ENCODE data around the gene ACP4.
"Not testable (repeated sequence)": the region's sequence is repeated elsewhere in the genome, so short reads cannot be mapped to it uniquely, and the experiment has no call there.

Gene ACP4

DNA sequence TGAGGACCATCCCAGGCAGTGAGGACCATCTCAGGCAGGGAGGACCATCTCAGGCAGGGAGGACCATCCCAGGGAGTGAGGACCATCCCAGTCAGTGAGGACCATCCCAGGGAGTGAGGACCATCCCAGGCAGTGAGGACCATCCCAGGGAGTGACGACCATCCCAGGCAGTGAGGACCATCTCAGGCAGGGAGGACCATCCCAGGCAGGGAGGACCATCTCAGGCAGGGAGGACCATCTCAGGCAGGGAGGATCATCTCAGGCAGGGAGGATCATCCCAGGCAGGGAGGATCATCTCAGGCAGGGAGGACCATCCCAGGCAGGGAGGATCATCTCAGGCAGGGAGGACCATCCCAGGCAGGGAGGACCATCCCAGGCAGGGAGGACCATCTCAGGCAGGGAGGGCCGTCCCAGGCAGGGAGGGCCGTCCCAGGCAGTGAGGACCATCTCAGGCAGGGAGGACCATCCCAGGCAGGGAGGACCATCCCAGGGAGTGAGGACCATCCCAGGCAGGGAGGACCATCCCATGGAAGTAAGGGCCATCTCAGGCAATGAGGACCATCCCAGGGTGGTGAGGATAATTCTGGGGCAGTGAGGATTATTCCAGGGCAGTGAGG is 21.5 kb downstream of the ACP4 start:
- CTCF ChIA-PET, result interaction anchor here (0.6 kb wide), 1 partner anchor 408 kb away, joined by 3 read pairs; no protein-coding TSS in a partner anchor
- peaks cover 8 to 33% (median 13%) of the 10 kb centered on the region in 5 experiments for H3K27me3 ChIP-seq (replicated peaks in 2 of 5; ENCODE audit: control insufficient read depth in 4 of 5, insufficient read depth in 5 of 5, low read length in 4 of 5)
- H3K9me3 ChIP-seq (ENCODE audit: control extremely low read depth in 1 of 5, control insufficient read depth in 4 of 5, insufficient read depth in 2 of 5, low read depth in 1 of 5, low read length in 4 of 5); H3K36me3 ChIP-seq (ENCODE audit: control insufficient read depth in 4 of 4, insufficient read depth in 4 of 4, low read length in 3 of 4); H3K27ac ChIP-seq (ENCODE audit: insufficient read depth in 1 of 2, low read depth in 1 of 2, low read length in 2 of 2, poor library complexity in 1 of 2, severe bottlenecking in 2 of 2); DNase-seq; POLR2A ChIA-PET; H3K4me3 ChIP-seq (ENCODE audit: control insufficient read depth in 1 of 7, extremely low read depth in 1 of 7, insufficient read depth in 4 of 7, low read depth in 2 of 7, low read length in 6 of 7); H3K4me1 ChIP-seq (ENCODE audit: control extremely low read depth in 1 of 4, control insufficient read depth in 4 of 4, insufficient read depth in 4 of 4, low read length in 3 of 4): not testable (repeated sequence)
- WGBS (ENCODE audit: insufficient coverage), result 83% methylated on average over 3 of the region's 3 CpGs

DNA sequence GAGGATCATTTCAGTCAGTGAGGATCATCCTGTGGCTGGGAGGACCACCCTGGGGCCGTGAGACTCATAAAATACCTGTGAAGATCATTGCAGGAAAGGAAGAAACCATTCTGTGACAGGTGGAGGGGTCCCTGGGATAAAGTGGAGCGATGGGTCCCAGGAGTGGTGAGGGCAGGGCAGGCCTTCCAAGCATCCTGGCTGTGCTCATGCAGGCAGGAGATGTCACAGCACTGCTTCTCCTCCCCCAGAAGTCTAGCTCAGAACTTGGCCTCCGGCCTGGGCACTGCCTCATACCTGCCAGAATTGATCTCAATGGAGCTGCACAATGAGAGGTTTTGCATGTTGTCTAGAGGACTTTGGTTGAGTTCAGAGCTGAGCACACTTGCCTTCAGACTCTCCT is 22.3 kb downstream of the ACP4 start:
- ChIA-PET CTCF (no interaction called here), POLR2A (no interaction called here)

DNA sequence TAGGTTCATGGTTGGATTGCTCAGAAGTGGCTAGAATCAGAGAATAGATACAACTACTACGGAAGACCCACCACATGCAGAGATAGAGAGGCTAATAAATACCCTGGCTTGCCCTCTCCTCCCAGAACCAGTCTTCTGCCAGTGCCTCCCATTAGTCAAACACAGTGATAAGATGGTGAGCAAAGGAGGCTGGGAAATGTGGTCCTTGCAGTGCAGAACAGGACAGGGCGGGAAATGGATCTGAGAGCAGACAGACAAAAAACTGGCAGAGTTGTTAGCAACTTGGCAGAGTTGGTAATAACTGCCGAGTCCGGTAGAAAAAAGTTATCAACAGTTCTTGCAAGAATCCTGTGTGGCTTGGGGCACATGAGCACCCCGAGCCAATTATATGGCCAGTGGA is 24.7 kb downstream of the ACP4 start:
- Histone ChIP-seq H3K9me3 (ENCODE audit: control extremely low read depth in 1 of 5, control insufficient read depth in 4 of 5, insufficient read depth in 2 of 5, low read depth in 1 of 5, low read length in 4 of 5) (peaks cover 0 to 7% (median 0%) of the 10 kb centered on the region in 5 experiments), H3K4me3 (ENCODE audit: control insufficient read depth in 1 of 7, extremely low read depth in 1 of 7, insufficient read depth in 4 of 7, low read depth in 2 of 7, low read length in 6 of 7) (no peak overlapping the region), H3K36me3 (ENCODE audit: control insufficient read depth in 4 of 4, insufficient read depth in 4 of 4, low read length in 3 of 4) (no peaks in the 10 kb centered on the region), H3K27me3 (replicated peaks in 2 of 5; ENCODE audit: control insufficient read depth in 4 of 5, insufficient read depth in 5 of 5, low read length in 4 of 5) (peaks cover 10 to 65% (median 33%) of the 10 kb centered on the region in 5 experiments), H3K27ac (ENCODE audit: insufficient read depth in 1 of 2, low read depth in 1 of 2, low read length in 2 of 2, poor library complexity in 1 of 2, severe bottlenecking in 2 of 2) (no peak overlapping the region), H3K4me1 (ENCODE audit: control extremely low read depth in 1 of 4, control insufficient read depth in 4 of 4, insufficient read depth in 4 of 4, low read length in 3 of 4) (peaks cover 0 to 8% (median 5%) of the 10 kb centered on the region in 4 experiments)
- DNase-seq, result no peak
- ChIA-PET CTCF (no interaction called here), POLR2A (no interaction called here)
- 94% methylated on average over 3 of the region's 5 CpGs for WGBS (ENCODE audit: insufficient coverage)

More for the DNA sequence above, 22.3 kb downstream of the ACP4 start:
- no peak for DNase-seq
- Histone ChIP-seq H3K9me3 (ENCODE audit: control extremely low read depth in 1 of 5, control insufficient read depth in 4 of 5, insufficient read depth in 2 of 5, low read depth in 1 of 5, low read length in 4 of 5) (peaks cover 0 to 7% (median 0%) of the 10 kb centered on the region in 5 experiments), H3K27ac (ENCODE audit: insufficient read depth in 1 of 2, low read depth in 1 of 2, low read length in 2 of 2, poor library complexity in 1 of 2, severe bottlenecking in 2 of 2) (no peak overlapping the region), H3K36me3 (ENCODE audit: control insufficient read depth in 4 of 4, insufficient read depth in 4 of 4, low read length in 3 of 4) (no peaks in the 10 kb centered on the region), H3K4me1 (ENCODE audit: control extremely low read depth in 1 of 4, control insufficient read depth in 4 of 4, insufficient read depth in 4 of 4, low read length in 3 of 4) (no peaks in the 10 kb centered on the region), H3K4me3 (ENCODE audit: control insufficient read depth in 1 of 7, extremely low read depth in 1 of 7, insufficient read depth in 4 of 7, low read depth in 2 of 7, low read length in 6 of 7) (no peak overlapping the region), H3K27me3 (replicated peaks in 2 of 5; ENCODE audit: control insufficient read depth in 4 of 5, insufficient read depth in 5 of 5, low read length in 4 of 5) (peaks cover 10 to 41% (median 18%) of the 10 kb centered on the region in 5 experiments)
- WGBS (ENCODE audit: insufficient coverage), result 81% methylated on average over 2 of the region's 3 CpGs

DNA sequence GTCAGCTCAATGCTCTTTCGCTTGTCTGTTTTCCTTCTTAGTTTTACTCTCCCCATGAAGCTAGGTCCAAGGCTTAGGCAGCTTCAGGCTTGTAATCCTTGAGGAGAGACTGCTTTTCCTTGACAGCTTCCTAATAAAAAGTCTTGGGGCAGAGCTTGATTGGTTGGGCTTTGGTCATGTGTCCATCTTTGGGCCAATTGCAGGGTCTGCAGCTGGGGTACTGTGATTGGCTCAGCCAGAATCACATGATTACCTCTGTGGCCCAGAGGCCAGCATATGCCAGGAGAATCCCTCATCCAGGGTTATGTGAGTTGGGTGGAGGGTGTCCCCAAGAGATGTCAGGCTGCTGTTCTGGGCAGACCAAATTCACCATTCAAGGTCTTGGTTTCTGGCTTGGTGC is 25.2 kb downstream of the ACP4 start:
- Histone ChIP-seq H3K4me3 (ENCODE audit: control insufficient read depth in 1 of 7, extremely low read depth in 1 of 7, insufficient read depth in 4 of 7, low read depth in 2 of 7, low read length in 6 of 7) (no peak overlapping the region), H3K9me3 (ENCODE audit: control extremely low read depth in 1 of 5, control insufficient read depth in 4 of 5, insufficient read depth in 2 of 5, low read depth in 1 of 5, low read length in 4 of 5) (peaks cover 0 to 7% (median 0%) of the 10 kb centered on the region in 5 experiments), H3K27ac (ENCODE audit: insufficient read depth in 1 of 2, low read depth in 1 of 2, low read length in 2 of 2, poor library complexity in 1 of 2, severe bottlenecking in 2 of 2) (no peak overlapping the region), H3K4me1 (ENCODE audit: control extremely low read depth in 1 of 4, control insufficient read depth in 4 of 4, insufficient read depth in 4 of 4, low read length in 3 of 4) (peaks cover 0 to 8% (median 6%) of the 10 kb centered on the region in 4 experiments), H3K36me3 (ENCODE audit: control insufficient read depth in 4 of 4, insufficient read depth in 4 of 4, low read length in 3 of 4) (no peaks in the 10 kb centered on the region), H3K27me3 (replicated peaks in 2 of 5; ENCODE audit: control insufficient read depth in 4 of 5, insufficient read depth in 5 of 5, low read length in 4 of 5) (peaks cover 10 to 71% (median 36%) of the 10 kb centered on the region in 5 experiments)
- CTCF ChIA-PET, result no interaction called here
- DNase-seq, result no peak
- whole genome bisulfite sequencing (ENCODE audit: insufficient coverage), result 100% methylated on average over 1 of the region's 1 CpG
- POLR2A ChIA-PET, result no interaction called here

DNA sequence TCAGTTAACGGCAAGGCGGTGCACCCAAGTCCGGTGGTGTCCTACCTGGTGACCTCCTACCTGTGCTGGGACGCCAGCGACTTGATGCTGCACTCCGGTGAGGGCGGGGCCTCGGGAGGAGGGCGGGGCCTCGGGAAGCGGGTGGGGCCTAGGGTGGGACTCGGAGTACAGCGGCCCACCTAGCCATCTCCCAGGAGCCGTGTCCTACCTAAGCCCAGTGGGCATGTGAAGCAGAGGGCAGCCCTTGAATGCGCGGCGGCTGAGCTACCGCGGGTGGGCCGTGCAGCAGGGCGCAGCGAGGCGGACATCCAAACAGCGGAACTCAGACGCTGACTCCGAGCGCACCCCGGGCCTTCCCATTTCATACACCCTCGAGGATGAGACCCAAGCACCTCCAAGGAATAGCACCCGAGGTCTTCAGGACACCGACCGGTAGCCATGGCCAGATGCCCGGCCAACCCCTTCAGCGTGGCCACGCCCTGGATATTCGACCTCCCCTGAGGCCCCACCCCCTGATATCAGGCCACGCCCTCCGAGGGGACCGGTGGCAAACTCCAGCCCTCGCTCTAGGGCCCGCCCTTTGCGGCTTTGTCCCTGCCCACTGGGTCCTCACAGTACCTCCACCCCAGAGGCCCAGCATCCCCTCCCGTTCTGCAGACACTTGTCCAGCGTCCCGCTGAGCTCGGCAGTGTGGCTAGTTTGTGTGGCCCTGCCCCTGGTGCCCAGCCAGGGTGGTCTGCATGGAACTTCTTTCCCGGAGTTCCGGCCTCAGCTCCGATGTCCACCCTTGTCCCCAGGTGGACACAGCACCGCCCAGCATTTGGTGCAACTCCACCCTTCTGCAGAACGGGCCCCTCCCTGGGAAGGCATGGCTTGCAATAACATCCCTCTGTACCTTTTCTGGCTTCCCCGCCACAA is 28.0 kb downstream of the ACP4 start:
- WGBS (ENCODE audit: insufficient coverage), result 7% methylated on average over 47 of the region's 52 CpGs
- peaks cover 10 to 90% (median 42%) of the 10 kb centered on the region in 5 experiments for H3K27me3 ChIP-seq (replicated peaks in 2 of 5; ENCODE audit: control insufficient read depth in 4 of 5, insufficient read depth in 5 of 5, low read length in 4 of 5)
- POLR2A ChIA-PET, result no interaction called here
- H3K4me1 ChIP-seq (ENCODE audit: control extremely low read depth in 1 of 4, control insufficient read depth in 4 of 4, insufficient read depth in 4 of 4, low read length in 3 of 4), result peaks cover 0 to 15% (median 10%) of the 10 kb centered on the region in 4 experiments
- no peaks in the 10 kb centered on the region for H3K36me3 ChIP-seq (ENCODE audit: control insufficient read depth in 4 of 4, insufficient read depth in 4 of 4, low read length in 3 of 4)
- H3K4me3 ChIP-seq (ENCODE audit: control insufficient read depth in 1 of 7, extremely low read depth in 1 of 7, insufficient read depth in 4 of 7, low read depth in 2 of 7, low read length in 6 of 7), result peak overlapping the region in 6 of 7 experiments; percentile 15 to 64 (median 36)
- no peak overlapping the region for H3K27ac ChIP-seq (ENCODE audit: insufficient read depth in 1 of 2, low read depth in 1 of 2, low read length in 2 of 2, poor library complexity in 1 of 2, severe bottlenecking in 2 of 2)
- CTCF ChIA-PET, result no interaction called here
- peak in 1 of 3 donors; percentile 16 for DNase-seq
- H3K9me3 ChIP-seq (ENCODE audit: control extremely low read depth in 1 of 5, control insufficient read depth in 4 of 5, insufficient read depth in 2 of 5, low read depth in 1 of 5, low read length in 4 of 5), result peaks cover 0 to 7% (median 0%) of the 10 kb centered on the region in 5 experiments

DNA sequence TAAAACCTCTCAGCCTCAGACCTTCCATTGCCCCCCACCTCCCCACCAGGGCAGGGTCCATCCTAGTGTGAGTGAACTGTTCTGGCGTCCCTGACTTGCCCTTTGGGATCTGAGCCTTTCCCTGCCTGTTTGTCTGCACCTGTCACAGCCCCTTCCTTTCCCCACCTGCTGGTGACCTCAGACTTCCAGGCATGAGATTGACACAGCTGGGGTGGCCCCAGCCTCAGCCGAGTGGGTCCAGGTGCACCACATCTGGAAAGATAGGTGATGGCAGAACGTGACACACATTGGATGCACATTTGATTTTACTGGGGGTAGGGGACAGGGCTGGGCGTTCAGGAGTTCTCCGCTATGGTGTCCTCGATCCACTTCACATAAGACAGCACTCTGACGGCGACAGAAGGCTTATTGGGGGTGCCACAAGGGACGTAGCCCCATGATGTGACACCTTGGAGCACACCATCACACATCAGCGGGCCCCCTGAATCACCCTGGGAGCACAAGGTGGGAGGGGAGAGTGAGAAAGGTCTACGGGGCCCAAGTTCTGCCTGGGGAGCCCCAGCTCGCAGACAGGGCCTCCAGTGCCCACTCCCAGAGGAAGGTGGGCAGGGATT is 28.8 kb downstream of the ACP4 start:
- WGBS (ENCODE audit: insufficient coverage), result 67% methylated on average over 9 of the region's 12 CpGs
- no peak overlapping the region for H3K4me3 ChIP-seq (ENCODE audit: control insufficient read depth in 1 of 7, extremely low read depth in 1 of 7, insufficient read depth in 4 of 7, low read depth in 2 of 7, low read length in 6 of 7)
- H3K27ac ChIP-seq (ENCODE audit: insufficient read depth in 1 of 2, low read depth in 1 of 2, low read length in 2 of 2, poor library complexity in 1 of 2, severe bottlenecking in 2 of 2), result no peak overlapping the region
- ChIA-PET POLR2A (no interaction called here), CTCF (no interaction called here)
- H3K4me1 ChIP-seq (ENCODE audit: control extremely low read depth in 1 of 4, control insufficient read depth in 4 of 4, insufficient read depth in 4 of 4, low read length in 3 of 4), result peaks cover 0 to 15% (median 10%) of the 10 kb centered on the region in 4 experiments
- H3K27me3 ChIP-seq (replicated peaks in 2 of 5; ENCODE audit: control insufficient read depth in 4 of 5, insufficient read depth in 5 of 5, low read length in 4 of 5), result peaks cover 10 to 97% (median 42%) of the 10 kb centered on the region in 5 experiments
- no peaks in the 10 kb centered on the region for H3K36me3 ChIP-seq (ENCODE audit: control insufficient read depth in 4 of 4, insufficient read depth in 4 of 4, low read length in 3 of 4)
- no peak for DNase-seq
- peaks cover 0 to 7% (median 0%) of the 10 kb centered on the region in 5 experiments for H3K9me3 ChIP-seq (ENCODE audit: control extremely low read depth in 1 of 5, control insufficient read depth in 4 of 5, insufficient read depth in 2 of 5, low read depth in 1 of 5, low read length in 4 of 5)
